Measurements from ENCODE around the gene TRMT61A.

DNA sequence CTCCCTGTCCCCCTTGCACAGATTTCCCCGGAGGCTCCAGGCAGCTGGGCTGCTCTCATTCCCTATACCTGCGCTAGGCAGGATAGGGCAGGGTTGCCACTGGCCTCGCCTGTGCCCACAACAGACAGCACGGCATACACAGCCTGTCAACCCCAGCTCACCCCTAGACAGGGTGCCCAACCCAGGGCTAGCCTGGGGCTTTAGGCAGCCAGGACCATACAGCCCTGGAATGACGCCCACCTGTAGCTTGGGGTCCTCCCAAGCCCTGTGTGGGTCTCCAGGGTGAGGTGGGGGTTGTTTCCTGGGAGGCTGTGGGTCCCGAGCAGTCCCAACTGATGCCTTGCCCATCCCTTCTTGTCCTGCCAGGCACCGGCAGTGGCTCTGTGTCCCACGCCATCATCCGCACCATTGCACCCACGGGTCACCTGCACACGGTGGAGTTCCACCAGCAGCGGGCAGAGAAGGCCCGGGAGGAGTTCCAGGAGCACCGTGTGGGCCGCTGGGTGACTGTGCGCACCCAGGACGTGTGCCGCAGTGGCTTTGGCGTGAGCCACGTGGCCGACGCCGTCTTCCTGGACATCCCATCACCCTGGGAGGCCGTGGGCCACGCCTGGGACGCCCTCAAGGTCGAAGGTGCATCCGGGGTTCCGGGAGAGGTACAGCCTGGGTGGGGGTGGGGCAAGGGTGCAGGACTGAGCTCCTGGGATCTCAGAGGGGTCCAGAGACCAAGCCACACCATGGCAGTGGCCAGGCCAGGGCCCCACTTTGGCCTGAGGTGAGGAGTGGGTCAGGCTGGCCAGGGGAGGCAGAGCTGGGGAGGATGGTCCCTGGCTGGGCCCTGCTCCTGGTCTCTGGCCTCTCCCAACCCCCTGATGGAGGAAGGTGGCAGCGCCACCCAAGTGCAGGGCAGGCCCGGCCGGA, 3.5 kb downstream of the TRMT61A start:
- no peak for TF ChIP-seq MXI1 (conservative IDR thresholded peaks at IDR 0.05; ENCODE audit: poor library complexity, severe bottlenecking)
- TF ChIP-seq, protein P1, sequence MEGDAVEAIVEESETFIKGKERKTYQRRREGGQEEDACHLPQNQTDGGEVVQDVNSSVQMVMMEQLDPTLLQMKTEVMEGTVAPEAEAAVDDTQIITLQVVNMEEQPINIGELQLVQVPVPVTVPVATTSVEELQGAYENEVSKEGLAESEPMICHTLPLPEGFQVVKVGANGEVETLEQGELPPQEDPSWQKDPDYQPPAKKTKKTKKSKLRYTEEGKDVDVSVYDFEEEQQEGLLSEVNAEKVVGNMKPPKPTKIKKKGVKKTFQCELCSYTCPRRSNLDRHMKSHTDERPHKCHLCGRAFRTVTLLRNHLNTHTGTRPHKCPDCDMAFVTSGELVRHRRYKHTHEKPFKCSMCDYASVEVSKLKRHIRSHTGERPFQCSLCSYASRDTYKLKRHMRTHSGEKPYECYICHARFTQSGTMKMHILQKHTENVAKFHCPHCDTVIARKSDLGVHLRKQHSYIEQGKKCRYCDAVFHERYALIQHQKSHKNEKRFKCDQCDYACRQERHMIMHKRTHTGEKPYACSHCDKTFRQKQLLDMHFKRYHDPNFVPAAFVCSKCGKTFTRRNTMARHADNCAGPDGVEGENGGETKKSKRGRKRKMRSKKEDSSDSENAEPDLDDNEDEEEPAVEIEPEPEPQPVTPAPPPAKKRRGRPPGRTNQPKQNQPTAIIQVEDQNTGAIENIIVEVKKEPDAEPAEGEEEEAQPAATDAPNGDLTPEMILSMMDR (IDR thresholded peaks at IDR 0.05; ENCODE audit: poor library complexity, severe bottlenecking), result no peak
- TF ChIP-seq EP300 (conservative IDR thresholded peaks at IDR 0.05; ENCODE audit: poor library complexity, severe bottlenecking), result no peak
- no peak for TF ChIP-seq POLR2AphosphoS5 (IDR thresholded peaks at IDR 0.05)
- TF ChIP-seq EZH2 (IDR thresholded peaks at IDR 0.05; ENCODE audit: borderline replicate concordance, insufficient read depth, low read length, poor library complexity, severe bottlenecking), result no peak
- no peak for TF ChIP-seq SMC3 (conservative IDR thresholded peaks at IDR 0.05; ENCODE audit: poor library complexity)
- TF ChIP-seq, protein P2, sequence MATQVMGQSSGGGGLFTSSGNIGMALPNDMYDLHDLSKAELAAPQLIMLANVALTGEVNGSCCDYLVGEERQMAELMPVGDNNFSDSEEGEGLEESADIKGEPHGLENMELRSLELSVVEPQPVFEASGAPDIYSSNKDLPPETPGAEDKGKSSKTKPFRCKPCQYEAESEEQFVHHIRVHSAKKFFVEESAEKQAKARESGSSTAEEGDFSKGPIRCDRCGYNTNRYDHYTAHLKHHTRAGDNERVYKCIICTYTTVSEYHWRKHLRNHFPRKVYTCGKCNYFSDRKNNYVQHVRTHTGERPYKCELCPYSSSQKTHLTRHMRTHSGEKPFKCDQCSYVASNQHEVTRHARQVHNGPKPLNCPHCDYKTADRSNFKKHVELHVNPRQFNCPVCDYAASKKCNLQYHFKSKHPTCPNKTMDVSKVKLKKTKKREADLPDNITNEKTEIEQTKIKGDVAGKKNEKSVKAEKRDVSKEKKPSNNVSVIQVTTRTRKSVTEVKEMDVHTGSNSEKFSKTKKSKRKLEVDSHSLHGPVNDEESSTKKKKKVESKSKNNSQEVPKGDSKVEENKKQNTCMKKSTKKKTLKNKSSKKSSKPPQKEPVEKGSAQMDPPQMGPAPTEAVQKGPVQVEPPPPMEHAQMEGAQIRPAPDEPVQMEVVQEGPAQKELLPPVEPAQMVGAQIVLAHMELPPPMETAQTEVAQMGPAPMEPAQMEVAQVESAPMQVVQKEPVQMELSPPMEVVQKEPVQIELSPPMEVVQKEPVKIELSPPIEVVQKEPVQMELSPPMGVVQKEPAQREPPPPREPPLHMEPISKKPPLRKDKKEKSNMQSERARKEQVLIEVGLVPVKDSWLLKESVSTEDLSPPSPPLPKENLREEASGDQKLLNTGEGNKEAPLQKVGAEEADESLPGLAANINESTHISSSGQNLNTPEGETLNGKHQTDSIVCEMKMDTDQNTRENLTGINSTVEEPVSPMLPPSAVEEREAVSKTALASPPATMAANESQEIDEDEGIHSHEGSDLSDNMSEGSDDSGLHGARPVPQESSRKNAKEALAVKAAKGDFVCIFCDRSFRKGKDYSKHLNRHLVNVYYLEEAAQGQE (IDR thresholded peaks at IDR 0.05; ENCODE audit: borderline replicate concordance), result no peak

Measured in neural cell (in vitro differentiated cells).